Ishikawa (cell line): ENCODE results near the gene SPRED2.

ENCODE experiments used
- CEBPB ChIP-seq: IDR thresholded peaks from 2 replicates; pipeline ENCODE4 v1.6.1; 2012
- CREB1 ChIP-seq: IDR thresholded peaks from 2 replicates; pipeline ENCODE4 v1.6.1; 2012; ENCODE audit warnings: low read depth
- EGR1 ChIP-seq: IDR thresholded peaks from 2 replicates; pipeline ENCODE4 v1.6.1; 2012
- EP300 ChIP-seq: IDR thresholded peaks from 2 replicates; pipeline ENCODE4 v1.6.1; 2012; ENCODE audit warnings: borderline replicate concordance
- FOXM1 ChIP-seq: IDR thresholded peaks from 2 replicates; pipeline ENCODE4 v1.6.1; 2012; ENCODE audit warnings: low read depth, borderline replicate concordance
- MAX ChIP-seq: IDR thresholded peaks from 2 replicates; pipeline ENCODE4 v1.6.1; 2012
- NFIC ChIP-seq: IDR thresholded peaks from 2 replicates; pipeline ENCODE4 v1.6.1; 2012
- RAD21 ChIP-seq: IDR thresholded peaks from 2 replicates; pipeline ENCODE4 v1.6.1; 2012; ENCODE audit warnings: low read depth
- REST ChIP-seq: IDR thresholded peaks from 2 replicates; pipeline ENCODE4 v1.6.1; 2012; ENCODE audit warnings: low read depth, mild to moderate bottlenecking
- TAF1 ChIP-seq: IDR thresholded peaks from 2 replicates; pipeline ENCODE4 v1.6.1; 2012; ENCODE audit warnings: low read depth, mild to moderate bottlenecking
- TCF12 ChIP-seq: IDR thresholded peaks from 2 replicates; pipeline ENCODE4 v1.6.1; 2012; ENCODE audit warnings: low read depth
- TEAD4 ChIP-seq: IDR thresholded peaks from 2 replicates; pipeline ENCODE4 v1.6.1; 2012
- USF1 ChIP-seq: IDR thresholded peaks from 2 replicates; pipeline ENCODE4 v1.6.1; 2012
- YY1 ChIP-seq: IDR thresholded peaks from 2 replicates; pipeline ENCODE4 v1.6.1; 2012; ENCODE audit warnings: low read depth
- ZBTB7A ChIP-seq: IDR thresholded peaks from 2 replicates; pipeline ENCODE4 v1.6.1; 2012; ENCODE audit warnings: low read depth

The SPRED2 gene

GRCh38 chr2:65427532-65427931 lies 4.9 kb downstream of the SPRED2 start:
- TF ChIP-seq RAD21 (no peak), USF1 (no peak), CEBPB (no peak), TCF12 (no peak), NFIC (no peak), TAF1 (no peak), REST (no peak), MAX (no peak), EP300 (no peak), EGR1 (no peak)

GRCh38 chr2:65425276-65425675 lies 7.1 kb downstream of the SPRED2 start:
- no peak for TF ChIP-seq USF1
- TF ChIP-seq RAD21 = no peak

- TF ChIP-seq RAD21 = no peak
- TF ChIP-seq FOXM1 = no peak
- no peak for TF ChIP-seq TCF12
- TF ChIP-seq CREB1 = no peak
- TF ChIP-seq YY1 = no peak
- TF ChIP-seq ZBTB7A = no peak
- no peak for TF ChIP-seq MAX
- TF ChIP-seq REST = no peak
- TF ChIP-seq EGR1 = no peak
- no peak for TF ChIP-seq TEAD4
- TF ChIP-seq CEBPB = no peak
- no peak for TF ChIP-seq EP300
- TF ChIP-seq TAF1 = no peak
- TF ChIP-seq USF1 = no peak
- no peak for TF ChIP-seq NFIC
These were observed 8.0 kb downstream of the SPRED2 start for GRCh38 chr2:65424391-65424790.

- TF ChIP-seq ZBTB7A (no peak), REST (no peak), CEBPB (no peak), TAF1 (no peak), TCF12 (no peak), YY1 (no peak), MAX (no peak), FOXM1 (no peak), USF1 (no peak), EGR1 (no peak), EP300 (no peak), CREB1 (no peak), RAD21 (no peak), TEAD4 (no peak), NFIC (no peak)
These were observed 11.0 kb downstream of the SPRED2 start for GRCh38 chr2:65421432-65421748.
